ENCODE data around the gene CLEC7A.

The CLEC7A gene

GRCh38 chr12:10101042-10101579 lies 28.9 kb downstream of the CLEC7A start:
- H2AFZ ChIP-seq (ENCODE audit: low read depth, low read length, severe bottlenecking): no peak overlapping the region
- H4K20me1 ChIP-seq (ENCODE audit: low read depth, low read length): no peaks in the 10 kb centered on the region
- TF ChIP-seq EZH2phosphoT487 (conservative IDR thresholded peaks at IDR 0.05; ENCODE audit: low read length): no peak
- no peak for TF ChIP-seq CTCF (IDR thresholded peaks at IDR 0.05; ENCODE audit: insufficient read depth, low read length, poor library complexity, severe bottlenecking)
- no peak overlapping the region for H3K9ac ChIP-seq (ENCODE audit: low read length)
- no peaks in the 10 kb centered on the region for H3K27me3 ChIP-seq (ENCODE audit: low read length)
- no peaks in the 10 kb centered on the region for H3K9me2 ChIP-seq (replicated peaks; ENCODE audit: insufficient read depth, low read length)
- H3K9me3 ChIP-seq (ENCODE audit: insufficient read depth, low read length): no peaks in the 10 kb centered on the region
- H3K79me2 ChIP-seq (ENCODE audit: insufficient read depth, low read length): no peaks in the 10 kb centered on the region
- H3K4me3 ChIP-seq (ENCODE audit: insufficient read depth, low read length, poor library complexity, severe bottlenecking): no peak overlapping the region
- H3K36me3 ChIP-seq (ENCODE audit: low read length): no peaks in the 10 kb centered on the region
- no peak overlapping the region for H3K27ac ChIP-seq (ENCODE audit: low read depth, low read length)
- no peak overlapping the region for H3K4me2 ChIP-seq (ENCODE audit: low read depth, low read length, poor library complexity, severe bottlenecking)
- no peaks in the 10 kb centered on the region for H3F3A ChIP-seq (ENCODE audit: insufficient read depth)

- Histone ChIP-seq H3F3A (ENCODE audit: insufficient read depth) (no peaks in the 10 kb centered on the region), H2AFZ (ENCODE audit: low read depth, low read length, severe bottlenecking) (no peak within 1 kb of the TSS), H3K9ac (ENCODE audit: low read length) (no peak within 1 kb of the TSS), H3K27me3 (ENCODE audit: low read length) (no peaks in the 10 kb centered on the region), H3K4me3 (ENCODE audit: insufficient read depth, low read length, poor library complexity, severe bottlenecking) (no peak within 1 kb of the TSS), H3K9me3 (ENCODE audit: insufficient read depth, low read length) (no peaks in the 10 kb centered on the region), H4K20me1 (ENCODE audit: low read depth, low read length) (no peaks in the 10 kb centered on the region), H3K9me2 (replicated peaks; ENCODE audit: insufficient read depth, low read length) (no peaks in the 10 kb centered on the region), H3K27ac (ENCODE audit: low read depth, low read length) (no peak within 1 kb of the TSS), H3K4me2 (ENCODE audit: low read depth, low read length, poor library complexity, severe bottlenecking) (no peak within 1 kb of the TSS), H3K79me2 (ENCODE audit: insufficient read depth, low read length) (no peaks in the 10 kb centered on the region), H3K36me3 (ENCODE audit: low read length) (no peaks in the 10 kb centered on the region)
- TF ChIP-seq EZH2phosphoT487 (conservative IDR thresholded peaks at IDR 0.05; ENCODE audit: low read length) (no peak), CTCF (IDR thresholded peaks at IDR 0.05; ENCODE audit: insufficient read depth, low read length, poor library complexity, severe bottlenecking) (no peak)
Observed at GRCh38 chr12:10098791-10099190, 31.2 kb downstream of the CLEC7A start, which contains the start of gene CLEC1A. TSS of gene CLEC1A (minus strand) at chr12:10098985. CDS start at chr12:10098922, 63 bp downstream.

GRCh38 chr12:10097521-10097920 lies 32.5 kb downstream of the CLEC7A start:
- H3F3A ChIP-seq (ENCODE audit: insufficient read depth): no peaks in the 10 kb centered on the region
- H3K27ac ChIP-seq (ENCODE audit: low read depth, low read length): no peak overlapping the region
- H3K79me2 ChIP-seq (ENCODE audit: insufficient read depth, low read length): no peaks in the 10 kb centered on the region
- H3K9ac ChIP-seq (ENCODE audit: low read length): no peak overlapping the region
- H3K9me3 ChIP-seq (ENCODE audit: insufficient read depth, low read length): no peaks in the 10 kb centered on the region
- no peaks in the 10 kb centered on the region for H3K27me3 ChIP-seq (ENCODE audit: low read length)
- H3K4me2 ChIP-seq (ENCODE audit: low read depth, low read length, poor library complexity, severe bottlenecking): no peak overlapping the region
- H3K36me3 ChIP-seq (ENCODE audit: low read length): no peaks in the 10 kb centered on the region
- H2AFZ ChIP-seq (ENCODE audit: low read depth, low read length, severe bottlenecking): no peak overlapping the region
- H3K9me2 ChIP-seq (replicated peaks; ENCODE audit: insufficient read depth, low read length): no peaks in the 10 kb centered on the region
- H3K4me3 ChIP-seq (ENCODE audit: insufficient read depth, low read length, poor library complexity, severe bottlenecking): no peak overlapping the region
- no peaks in the 10 kb centered on the region for H4K20me1 ChIP-seq (ENCODE audit: low read depth, low read length)
- TF ChIP-seq CTCF (IDR thresholded peaks at IDR 0.05; ENCODE audit: insufficient read depth, low read length, poor library complexity, severe bottlenecking): no peak
- TF ChIP-seq EZH2phosphoT487 (conservative IDR thresholded peaks at IDR 0.05; ENCODE audit: low read length): no peak

Measured in SU-DHL-6 (cell line).